PC-3 (cell line): ENCODE data around the gene EPHA3. TPM values are rescaled to one million over a fixed set of nuclear protein-coding genes. Genes with fewer than 3 reads are reported as not detected.

Source experiments
- ATAC-seq: fragments of 200-7000 bp; cut with Tn5 transposase; 2 replicates; pipeline ENCODE4 v1.9.1; 2020; ENCODE audit warnings: mild to moderate bottlenecking, moderate library complexity
- BruUV-seq: library from RNA; stranded (reverse); fragments of 400-500 nt; replicated peaks from 2 replicates; lab custom pipeline; 2021; lab: Mats Ljungman, UMichigan
- CTCF ChIA-PET: fragments of 300-600 bp; sonication (Branson Sonifier 250); formaldehyde crosslinking; loops from one replicate; lab custom pipeline; 2022; ENCODE audit warnings: antibody characterized with exemption; lab: Charles Lee
- POLR2A ChIA-PET: fragments of 300-600 bp; sonication (Branson Sonifier 250); formaldehyde crosslinking; loops from one replicate; lab custom pipeline; 2022; ENCODE audit warnings: antibody characterized with exemption; ENCODE audit not compliant: unreplicated experiment; lab: Charles Lee
- DNase-seq: peaks from one replicate; pipeline ENCODE4 v3.0.0-alpha.2; 2015
- H2AFZ ChIP-seq: fragments of 300-600 bp; sonication (generic); 2 replicates; pipeline ENCODE4 v1.6.0; 2016; ENCODE audit warnings: antibody characterized with exemption, low read length
- H3F3A ChIP-seq: fragments of 300-600 bp; sonication (generic); one replicate; pipeline ENCODE4 v1.6.0; 2017; ENCODE audit warnings: antibody characterized with exemption, low read length, control low read depth, mild to moderate bottlenecking; ENCODE audit not compliant: unreplicated experiment
- H3K27ac ChIP-seq: fragments of 300-600 bp; sonication (generic); 2 replicates; pipeline ENCODE4 v1.5.1; 2016; ENCODE audit warnings: mild to moderate bottlenecking, low read length
- H3K27me3 ChIP-seq: fragments of 300-600 bp; sonication (generic); 2 replicates; pipeline ENCODE4 v1.6.1; 2016; ENCODE audit warnings: low read length, mixed read lengths
- H3K36me3 ChIP-seq: fragments of 300-600 bp; sonication (generic); 2 replicates; pipeline ENCODE4 v1.6.1; 2016; ENCODE audit warnings: low read depth, mixed run types, low read length, mixed read lengths
- H3K4me1 ChIP-seq: fragments of 300-600 bp; sonication (generic); 2 replicates; pipeline ENCODE4 v1.5.1; 2016; ENCODE audit warnings: low read length; ENCODE audit not compliant: insufficient read depth
- H3K4me2 ChIP-seq: fragments of 300-600 bp; sonication (generic); 2 replicates; pipeline ENCODE4 v1.6.0; 2016; ENCODE audit warnings: low read length
- H3K4me3 ChIP-seq: fragments of 300-600 bp; sonication (generic); 2 replicates; pipeline ENCODE4 v1.5.1; 2016; ENCODE audit warnings: mild to moderate bottlenecking, low read length, mixed read lengths
- H3K79me2 ChIP-seq: fragments of 300-600 bp; sonication (generic); 2 replicates; pipeline ENCODE4 v1.6.1; 2017; ENCODE audit warnings: low read length, mixed read lengths
- H3K9ac ChIP-seq: fragments of 300-600 bp; sonication (generic); 2 replicates; pipeline ENCODE4 v1.6.0; 2016; ENCODE audit warnings: mild to moderate bottlenecking, low read length
- H3K9me2 ChIP-seq: fragments of 300-600 bp; sonication (generic); replicated peaks from 2 replicates; pipeline ENCODE4 v1.6.1; 2016; ENCODE audit warnings: mixed run types, low read length, mixed read lengths
- H3K9me3 ChIP-seq: fragments of 300-600 bp; sonication (generic); 2 replicates; pipeline ENCODE4 v1.6.1; 2016; ENCODE audit warnings: low read length, mixed read lengths
- H4K20me1 ChIP-seq: fragments of 300-600 bp; sonication (generic); 2 replicates; pipeline ENCODE4 v1.6.1; 2016; ENCODE audit warnings: low read length, mixed read lengths
- CTCF ChIP-seq: fragments of 300-600 bp; sonication (generic); conservative IDR thresholded peaks from 2 replicates; pipeline ENCODE4 v1.5.1; 2017; ENCODE audit warnings: antibody characterized with exemption, low read depth, mild to moderate bottlenecking, low read length
- EZH2 ChIP-seq: fragments of 300-600 bp; sonication (generic); IDR thresholded peaks from one replicate; pipeline ENCODE4 v1.6.1; 2017; ENCODE audit warnings: antibody characterized with exemption, mild to moderate bottlenecking, low read length; ENCODE audit not compliant: unreplicated experiment
- EZH2phosphoT487 ChIP-seq: fragments of 300-600 bp; sonication (generic); IDR thresholded peaks from 2 replicates; pipeline ENCODE4 v1.6.1; 2018; ENCODE audit warnings: mild to moderate bottlenecking, antibody characterized with exemption, low read length, borderline replicate concordance
- intact Hi-C: fragments of 100-400 bp; cut with micrococcal nuclease; formaldehyde crosslinking; loops from 2 replicates; pipeline ENCODE4 v1.9.0; 2023
- total RNA-seq: library from RNA; depleted of rRNA; stranded (reverse); fragments of >200 nt; gene quantifications from 2 replicates; pipeline ENCODE4 v1.2.3, GENCODE V29; 2014

EPHA3 gene
- total RNA-seq, 1 experiment from 2014 or later = 0.33 TPM

- ATAC-seq (no peak), DNase-seq (no peak)
- intact Hi-C loops = no loop called here
- ChIA-PET CTCF (no interaction called here), POLR2A (no interaction called here)
- no peak overlapping the region for H3K4me3 ChIP-seq
- H3K36me3 ChIP-seq = no peaks in the 10 kb centered on the region
- H3K9ac ChIP-seq = no peak overlapping the region
- H3K27ac ChIP-seq = no peak overlapping the region
- H3K4me1 ChIP-seq = no peaks in the 10 kb centered on the region
- no peaks in the 10 kb centered on the region for H3K9me2 ChIP-seq
- H2AFZ ChIP-seq = no peak overlapping the region
- TF ChIP-seq EZH2phosphoT487 (no peak), EZH2 (no peak), CTCF (no peak)
- H3K27me3 ChIP-seq = peaks cover 41% of the 10 kb centered on the region
- no peaks in the 10 kb centered on the region for H3K79me2 ChIP-seq
- no peaks in the 10 kb centered on the region for H3K9me3 ChIP-seq
- no TSS peak for BruUV-seq
- no peak overlapping the region for H3K4me2 ChIP-seq
- no peaks in the 10 kb centered on the region for H4K20me1 ChIP-seq
- H3F3A ChIP-seq = no peaks in the 10 kb centered on the region
Observed at GRCh38 chr3:89521328-89521727, 413.9 kb downstream of the EPHA3 start.

DNA sequence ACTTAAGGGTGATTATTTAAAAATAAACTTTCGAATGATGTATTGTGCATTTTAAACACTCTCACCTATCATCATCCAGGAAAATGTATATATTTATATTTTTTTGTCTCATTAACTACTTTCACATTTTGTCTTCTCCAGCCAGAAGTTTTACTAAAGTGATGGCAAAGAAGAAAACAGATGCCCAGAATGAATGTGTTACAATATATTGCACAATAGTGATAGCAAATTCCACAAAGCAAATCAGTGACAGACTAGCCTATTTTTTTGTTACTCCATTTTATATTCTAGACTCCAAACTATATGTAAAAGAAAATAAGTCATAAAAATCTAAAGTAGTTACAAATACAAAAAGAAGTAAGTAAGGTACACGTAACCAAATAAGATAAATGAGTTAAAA, 414.7 kb downstream of the EPHA3 start:
- no peaks in the 10 kb centered on the region for H3K9me3 ChIP-seq
- TF ChIP-seq CTCF = no peak
- TF ChIP-seq EZH2 = no peak
- TF ChIP-seq EZH2phosphoT487 = no peak
- H3K4me2 ChIP-seq = no peak overlapping the region
- peaks cover 48% of the 10 kb centered on the region for H3K27me3 ChIP-seq
- no peaks in the 10 kb centered on the region for H3K36me3 ChIP-seq
- H2AFZ ChIP-seq = no peak overlapping the region
- ChIA-PET POLR2A (no interaction called here), CTCF (no interaction called here)
- H4K20me1 ChIP-seq = no peaks in the 10 kb centered on the region
- H3F3A ChIP-seq = no peaks in the 10 kb centered on the region
- no peak overlapping the region for H3K9ac ChIP-seq
- no peaks in the 10 kb centered on the region for H3K9me2 ChIP-seq
- H3K27ac ChIP-seq = no peak overlapping the region
- DNase-seq (no peak), ATAC-seq (no peak)
- intact Hi-C loops = no loop called here
- no peaks in the 10 kb centered on the region for H3K79me2 ChIP-seq
- BruUV-seq = no TSS peak
- no peak overlapping the region for H3K4me3 ChIP-seq
- no peaks in the 10 kb centered on the region for H3K4me1 ChIP-seq

GRCh38 chr3:89525609-89526008, 418.2 kb downstream of the EPHA3 start:
- H4K20me1 ChIP-seq = no peaks in the 10 kb centered on the region
- CTCF ChIA-PET = no interaction called here
- TF ChIP-seq EZH2 = no peak
- TF ChIP-seq CTCF = no peak
- no peak for TF ChIP-seq EZH2phosphoT487
- H3F3A ChIP-seq = no peaks in the 10 kb centered on the region
- H3K36me3 ChIP-seq = no peaks in the 10 kb centered on the region
- H3K79me2 ChIP-seq = no peaks in the 10 kb centered on the region
- H3K9ac ChIP-seq = no peak overlapping the region
- intact Hi-C loops = no loop called here
- H3K4me2 ChIP-seq = no peak overlapping the region
- ATAC-seq = no peak
- H3K27me3 ChIP-seq = peaks cover 75% of the 10 kb centered on the region
- H3K27ac ChIP-seq = no peak overlapping the region
- H3K4me3 ChIP-seq = no peak overlapping the region
- no peaks in the 10 kb centered on the region for H3K9me3 ChIP-seq
- DNase-seq = no peak
- no peaks in the 10 kb centered on the region for H3K4me1 ChIP-seq
- H3K9me2 ChIP-seq = no peaks in the 10 kb centered on the region
- POLR2A ChIA-PET = no interaction called here
- no TSS peak for BruUV-seq
- no peak overlapping the region for H2AFZ ChIP-seq
